SU-DHL-6 (cell line): ENCODE data around the gene DDX42.
A peak's percentile ranks its signal among the peaks of the same experiment; 100 is the strongest.

ENCODE experiments used
- CTCF ChIP-seq: fragments of 200-600 bp; sonication (generic); IDR thresholded peaks from one replicate; pipeline ENCODE4 v1.5.1; 2017; ENCODE audit warnings: antibody characterized with exemption, mild to moderate bottlenecking, low read length, moderate library complexity; ENCODE audit not compliant: insufficient read depth, poor library complexity, severe bottlenecking
- EZH2phosphoT487 ChIP-seq: fragments of 200-600 bp; sonication (generic), shearing (Covaris generic); conservative IDR thresholded peaks from 2 replicates; pipeline ENCODE4 v1.6.1; 2018; ENCODE audit warnings: mild to moderate bottlenecking, antibody characterized with exemption, low read length, moderate library complexity, mixed read lengths

- peak; percentile 64 for TF ChIP-seq CTCF
- TF ChIP-seq EZH2phosphoT487: no peak
Observed at GRCh38 chr17:63834431-63835166, 60.6 kb downstream of the DDX42 start.
